ENCODE measurements around the gene CHRNA3.

Gene CHRNA3

GRCh38 chr15:78618064-78618463, 2.7 kb downstream of the CHRNA3 start:
- peaks cover 0 to 10% of the 10 kb centered on the region in 2 experiments for H3K4me1 ChIP-seq (ENCODE audit: control insufficient read depth in 1 of 2, insufficient read depth in 2 of 2, low read length in 2 of 2)
- no peaks in the 10 kb centered on the region for H3K79me1 ChIP-seq (ENCODE audit: low read length)
- H3K4ac ChIP-seq (ENCODE audit: low read depth, low read length), result no peak overlapping the region
- no peak for DNase-seq
- no peak overlapping the region for H2AFZ ChIP-seq (ENCODE audit: insufficient read depth, low read length, poor library complexity)
- no peak overlapping the region for H3K18ac ChIP-seq (ENCODE audit: low read length)
- H3K36me3 ChIP-seq (ENCODE audit: control insufficient read depth in 1 of 2, insufficient read depth in 2 of 2, low read length in 2 of 2), result no peaks in the 10 kb centered on the region
- H4K8ac ChIP-seq (ENCODE audit: low read depth, low read length), result no peak overlapping the region
- H3K27ac ChIP-seq (ENCODE audit: low read depth, low read length), result no peak overlapping the region
- no peak overlapping the region for H3K23ac ChIP-seq (ENCODE audit: low read length)
- no peak overlapping the region for H4K12ac ChIP-seq (ENCODE audit: low read depth, low read length)
- no peak overlapping the region for H3K14ac ChIP-seq (ENCODE audit: low read length)
- no peak overlapping the region for H2BK12ac ChIP-seq (ENCODE audit: low read length)
- H3K9me3 ChIP-seq (ENCODE audit: insufficient read depth, low read depth, low read length), result peaks cover 2% of the 10 kb centered on the region
- H2BK120ac ChIP-seq (ENCODE audit: insufficient read depth, low read length, poor library complexity), result no peak overlapping the region
- no peak overlapping the region for H2AK5ac ChIP-seq (ENCODE audit: low read length)
- H4K91ac ChIP-seq (ENCODE audit: low read depth, low read length), result no peak overlapping the region
- H3K4me3 ChIP-seq (ENCODE audit: low read depth, low read length), result no peak overlapping the region
- peaks cover 32% of the 10 kb centered on the region for H3K27me3 ChIP-seq (ENCODE audit: insufficient read depth, low read length)
- no CpG with 5 or more reads among the region's 8 CpGs for WGBS (ENCODE audit: extremely low coverage, insufficient coverage, insufficient read length)
- H3K4me2 ChIP-seq (ENCODE audit: low read length), result no peak overlapping the region
- H3K79me2 ChIP-seq (ENCODE audit: control insufficient read depth, insufficient read depth, low read length, poor library complexity), result no peaks in the 10 kb centered on the region
- H3K9ac ChIP-seq (ENCODE audit: low read length), result no peak overlapping the region
- no peak overlapping the region for H2BK5ac ChIP-seq (ENCODE audit: low read depth, low read length, poor library complexity)

DNA sequence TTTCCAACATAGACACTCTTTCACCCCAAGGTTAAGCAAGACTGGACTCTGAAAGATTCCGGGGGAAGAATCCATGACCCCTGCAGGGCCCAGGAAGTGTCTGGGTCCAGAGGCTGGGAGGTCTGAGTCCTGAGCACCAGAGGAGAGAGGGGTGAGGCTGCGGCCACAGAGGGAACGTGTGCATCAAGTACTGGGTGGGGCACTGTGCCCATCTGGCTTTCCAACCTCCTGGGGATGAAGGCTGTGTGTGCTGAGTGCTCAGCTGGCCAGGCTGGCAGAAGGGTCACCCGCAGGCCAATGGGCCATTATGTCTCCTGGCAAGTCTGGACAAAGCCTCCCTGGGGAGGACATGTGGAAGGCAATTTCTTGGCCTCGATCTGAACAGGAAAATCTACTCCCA, 3.3 kb downstream of the CHRNA3 start:
- Histone ChIP-seq H2BK12ac (ENCODE audit: low read length) (no peak overlapping the region), H3K4me2 (ENCODE audit: low read length) (no peak overlapping the region), H3K36me3 (ENCODE audit: control insufficient read depth in 1 of 2, insufficient read depth in 2 of 2, low read length in 2 of 2) (no peaks in the 10 kb centered on the region), H4K12ac (ENCODE audit: low read depth, low read length) (no peak overlapping the region), H3K9me3 (ENCODE audit: insufficient read depth, low read depth, low read length) (peaks cover 2% of the 10 kb centered on the region), H2AK5ac (ENCODE audit: low read length) (no peak overlapping the region), H3K18ac (ENCODE audit: low read length) (no peak overlapping the region), H3K79me2 (ENCODE audit: control insufficient read depth, insufficient read depth, low read length, poor library complexity) (no peaks in the 10 kb centered on the region), H2BK120ac (ENCODE audit: insufficient read depth, low read length, poor library complexity) (no peak overlapping the region), H4K8ac (ENCODE audit: low read depth, low read length) (no peak overlapping the region), H3K4me3 (ENCODE audit: low read depth, low read length) (no peak overlapping the region), H4K91ac (ENCODE audit: low read depth, low read length) (no peak overlapping the region), H3K4ac (ENCODE audit: low read depth, low read length) (no peak overlapping the region), H2BK5ac (ENCODE audit: low read depth, low read length, poor library complexity) (no peak overlapping the region), H3K14ac (ENCODE audit: low read length) (no peak overlapping the region), H3K4me1 (ENCODE audit: control insufficient read depth in 1 of 2, insufficient read depth in 2 of 2, low read length in 2 of 2) (peaks cover 0 to 10% of the 10 kb centered on the region in 2 experiments), H3K27me3 (ENCODE audit: insufficient read depth, low read length) (peaks cover 32% of the 10 kb centered on the region), H3K27ac (ENCODE audit: low read depth, low read length) (no peak overlapping the region), H3K79me1 (ENCODE audit: low read length) (no peaks in the 10 kb centered on the region), H2AFZ (ENCODE audit: insufficient read depth, low read length, poor library complexity) (no peak overlapping the region), H3K23ac (ENCODE audit: low read length) (no peak overlapping the region), H3K9ac (ENCODE audit: low read length) (no peak overlapping the region)
- no CpG with 5 or more reads among the region's 5 CpGs for WGBS (ENCODE audit: extremely low coverage, insufficient coverage, insufficient read length)
- DNase-seq, result no peak

DNA sequence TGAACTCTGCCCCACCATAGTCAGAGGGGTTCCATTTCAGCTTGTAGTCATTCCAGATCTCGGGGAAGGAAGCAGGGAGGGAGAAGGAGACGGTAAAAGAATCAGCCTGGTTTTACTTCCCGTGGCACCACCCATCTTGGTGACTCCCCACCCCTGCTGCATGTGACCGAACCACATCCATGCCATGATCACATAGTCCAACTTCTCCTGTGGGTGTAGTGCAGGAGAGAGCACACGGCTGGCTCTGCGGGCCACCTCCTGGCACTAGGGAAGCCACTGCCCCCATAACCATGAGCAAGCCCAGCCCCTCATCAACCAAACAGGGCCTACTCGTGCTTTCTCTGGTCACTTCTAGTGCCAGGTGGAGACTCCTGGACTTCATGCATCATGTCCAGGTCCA, 3.7 kb downstream of the CHRNA3 start:
- Histone ChIP-seq H2AFZ (ENCODE audit: insufficient read depth, low read length, poor library complexity) (no peak overlapping the region), H3K4me1 (ENCODE audit: control insufficient read depth in 1 of 2, insufficient read depth in 2 of 2, low read length in 2 of 2) (peaks cover 0 to 10% of the 10 kb centered on the region in 2 experiments), H3K23ac (ENCODE audit: low read length) (no peak overlapping the region), H3K9me3 (ENCODE audit: insufficient read depth, low read depth, low read length) (peaks cover 2% of the 10 kb centered on the region), H2BK5ac (ENCODE audit: low read depth, low read length, poor library complexity) (no peak overlapping the region), H2BK12ac (ENCODE audit: low read length) (no peak overlapping the region), H3K27me3 (ENCODE audit: insufficient read depth, low read length) (peaks cover 28% of the 10 kb centered on the region), H3K4me2 (ENCODE audit: low read length) (no peak overlapping the region), H3K36me3 (ENCODE audit: control insufficient read depth in 1 of 2, insufficient read depth in 2 of 2, low read length in 2 of 2) (no peaks in the 10 kb centered on the region), H3K79me2 (ENCODE audit: control insufficient read depth, insufficient read depth, low read length, poor library complexity) (no peaks in the 10 kb centered on the region), H3K9ac (ENCODE audit: low read length) (no peak overlapping the region), H4K12ac (ENCODE audit: low read depth, low read length) (no peak overlapping the region), H4K8ac (ENCODE audit: low read depth, low read length) (no peak overlapping the region), H3K18ac (ENCODE audit: low read length) (no peak overlapping the region), H3K14ac (ENCODE audit: low read length) (no peak overlapping the region), H4K91ac (ENCODE audit: low read depth, low read length) (no peak overlapping the region), H3K79me1 (ENCODE audit: low read length) (no peaks in the 10 kb centered on the region), H2BK120ac (ENCODE audit: insufficient read depth, low read length, poor library complexity) (no peak overlapping the region), H2AK5ac (ENCODE audit: low read length) (no peak overlapping the region), H3K27ac (ENCODE audit: low read depth, low read length) (no peak overlapping the region), H3K4ac (ENCODE audit: low read depth, low read length) (no peak overlapping the region), H3K4me3 (ENCODE audit: low read depth, low read length) (no peak overlapping the region)
- DNase-seq, result no peak
- WGBS (ENCODE audit: extremely low coverage, insufficient coverage, insufficient read length), result no CpG with 5 or more reads among the region's 7 CpGs

GRCh38 chr15:78616506-78616905, 4.3 kb downstream of the CHRNA3 start:
- no peak overlapping the region for H4K8ac ChIP-seq (ENCODE audit: low read depth, low read length)
- no peak overlapping the region for H3K14ac ChIP-seq (ENCODE audit: low read length)
- H3K4ac ChIP-seq (ENCODE audit: low read depth, low read length), result no peak overlapping the region
- no peak overlapping the region for H3K23ac ChIP-seq (ENCODE audit: low read length)
- H4K91ac ChIP-seq (ENCODE audit: low read depth, low read length), result no peak overlapping the region
- no peak overlapping the region for H3K18ac ChIP-seq (ENCODE audit: low read length)
- H4K12ac ChIP-seq (ENCODE audit: low read depth, low read length), result no peak overlapping the region
- H2AK5ac ChIP-seq (ENCODE audit: low read length), result no peak overlapping the region
- no peak for DNase-seq
- no peak overlapping the region for H3K4me2 ChIP-seq (ENCODE audit: low read length)
- H3K9ac ChIP-seq (ENCODE audit: low read length), result no peak overlapping the region
- no peak overlapping the region for H3K27ac ChIP-seq (ENCODE audit: low read depth, low read length)
- H3K27me3 ChIP-seq (ENCODE audit: insufficient read depth, low read length), result peaks cover 24% of the 10 kb centered on the region
- H3K4me3 ChIP-seq (ENCODE audit: low read depth, low read length), result no peak overlapping the region
- H2BK5ac ChIP-seq (ENCODE audit: low read depth, low read length, poor library complexity), result no peak overlapping the region
- H2BK12ac ChIP-seq (ENCODE audit: low read length), result no peak overlapping the region
- no CpG with 5 or more reads among the region's 2 CpGs for WGBS (ENCODE audit: extremely low coverage, insufficient coverage, insufficient read length)
- H2AFZ ChIP-seq (ENCODE audit: insufficient read depth, low read length, poor library complexity), result no peak overlapping the region
- H3K79me2 ChIP-seq (ENCODE audit: control insufficient read depth, insufficient read depth, low read length, poor library complexity), result no peaks in the 10 kb centered on the region
- H3K79me1 ChIP-seq (ENCODE audit: low read length), result no peaks in the 10 kb centered on the region
- H2BK120ac ChIP-seq (ENCODE audit: insufficient read depth, low read length, poor library complexity), result no peak overlapping the region
- H3K9me3 ChIP-seq (ENCODE audit: insufficient read depth, low read depth, low read length), result peaks cover 2% of the 10 kb centered on the region
- peaks cover 0 to 10% of the 10 kb centered on the region in 2 experiments for H3K4me1 ChIP-seq (ENCODE audit: control insufficient read depth in 1 of 2, insufficient read depth in 2 of 2, low read length in 2 of 2)
- no peaks in the 10 kb centered on the region for H3K36me3 ChIP-seq (ENCODE audit: control insufficient read depth in 1 of 2, insufficient read depth in 2 of 2, low read length in 2 of 2)
